Stimulated activated CD8-positive, alpha-beta memory T cell treated with anti-CD3 and anti-CD28 coated beads, Interleukin-4, amount 100 ng/mL, for 48 hours (primary cell): Measurements from ENCODE around the gene RIN3.
A peak's percentile ranks its signal among the peaks of the same experiment; 100 is the strongest.
"Not testable (repeated sequence)": the region's sequence is repeated elsewhere in the genome, so short reads cannot be mapped to it uniquely, and the experiment has no call there.

ENCODE experiments used
- DNase-seq: peaks from one replicate; pipeline ENCODE4 v3.0.0-alpha.2; 2020

RIN3 gene

DNA sequence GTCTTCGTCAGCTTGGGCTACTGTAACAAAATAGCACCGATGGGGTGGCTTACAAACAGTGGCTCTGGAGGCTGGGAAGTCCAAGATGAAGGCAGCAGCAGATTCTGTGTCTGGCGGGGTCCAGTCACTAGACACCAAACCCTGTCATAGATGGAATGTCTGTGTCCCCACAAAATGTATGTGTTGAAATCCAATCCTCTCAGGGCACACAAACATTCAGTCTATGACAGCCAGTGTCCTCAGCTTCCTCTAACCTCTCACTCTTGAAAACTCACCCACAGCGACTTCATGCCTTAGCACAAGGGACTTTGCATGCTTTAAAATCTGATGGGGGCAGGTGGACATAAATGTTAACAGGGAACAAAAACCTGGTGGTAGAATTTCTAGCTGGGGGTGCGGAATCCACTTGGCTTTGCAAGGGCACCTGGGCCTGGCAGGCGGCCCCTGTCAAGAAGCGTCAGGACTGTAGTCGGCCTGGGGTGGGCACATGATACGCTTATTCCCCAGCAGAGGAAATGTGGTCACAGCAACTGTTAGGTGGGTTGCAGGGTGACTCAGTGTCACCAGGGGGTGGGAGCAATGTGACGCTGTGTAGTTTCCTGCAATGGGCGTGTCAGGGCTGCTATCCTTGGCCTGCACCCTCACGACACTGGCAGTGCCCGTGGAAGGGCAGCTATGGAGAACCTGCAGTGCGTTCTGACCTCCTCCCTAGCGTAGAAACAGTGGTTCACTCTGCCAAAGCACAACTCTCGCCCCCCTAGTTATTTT lies 17.7 kb downstream of the RIN3 start:
- DNase-seq = peak; percentile 85

DNA sequence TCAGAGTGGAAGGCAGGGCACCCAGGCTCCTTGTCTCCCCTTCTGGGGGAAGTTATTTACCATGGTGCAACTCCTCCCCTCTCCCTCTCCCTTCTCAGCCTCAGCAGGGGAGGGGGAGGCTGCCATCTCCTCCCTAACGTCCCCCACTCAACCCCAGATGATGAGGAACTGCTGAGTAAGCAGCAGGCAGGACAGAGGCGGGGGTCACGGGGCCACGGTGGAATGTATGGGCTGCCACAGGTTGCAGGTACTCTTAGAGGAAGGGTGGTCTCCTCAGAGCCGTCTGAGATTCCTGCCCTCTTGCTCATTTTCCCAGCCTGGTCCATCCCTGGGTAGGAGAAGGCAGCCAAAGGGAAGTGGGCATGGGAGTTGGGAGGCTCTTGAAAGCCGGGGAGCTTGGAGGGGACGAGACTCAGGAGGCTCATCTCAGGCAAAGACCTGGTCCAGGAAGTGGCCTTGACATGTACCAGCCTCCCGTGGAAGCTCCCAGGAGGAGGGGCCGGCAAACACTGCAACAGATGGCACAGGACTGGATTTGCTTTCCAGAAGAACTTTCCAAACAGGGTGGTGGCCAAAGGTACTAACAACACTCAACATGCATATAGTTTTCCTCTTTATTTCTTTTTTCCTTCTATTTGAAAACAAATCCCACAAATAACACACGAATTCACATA lies 19.0 kb downstream of the RIN3 start:
- DNase-seq = no peak

DNA sequence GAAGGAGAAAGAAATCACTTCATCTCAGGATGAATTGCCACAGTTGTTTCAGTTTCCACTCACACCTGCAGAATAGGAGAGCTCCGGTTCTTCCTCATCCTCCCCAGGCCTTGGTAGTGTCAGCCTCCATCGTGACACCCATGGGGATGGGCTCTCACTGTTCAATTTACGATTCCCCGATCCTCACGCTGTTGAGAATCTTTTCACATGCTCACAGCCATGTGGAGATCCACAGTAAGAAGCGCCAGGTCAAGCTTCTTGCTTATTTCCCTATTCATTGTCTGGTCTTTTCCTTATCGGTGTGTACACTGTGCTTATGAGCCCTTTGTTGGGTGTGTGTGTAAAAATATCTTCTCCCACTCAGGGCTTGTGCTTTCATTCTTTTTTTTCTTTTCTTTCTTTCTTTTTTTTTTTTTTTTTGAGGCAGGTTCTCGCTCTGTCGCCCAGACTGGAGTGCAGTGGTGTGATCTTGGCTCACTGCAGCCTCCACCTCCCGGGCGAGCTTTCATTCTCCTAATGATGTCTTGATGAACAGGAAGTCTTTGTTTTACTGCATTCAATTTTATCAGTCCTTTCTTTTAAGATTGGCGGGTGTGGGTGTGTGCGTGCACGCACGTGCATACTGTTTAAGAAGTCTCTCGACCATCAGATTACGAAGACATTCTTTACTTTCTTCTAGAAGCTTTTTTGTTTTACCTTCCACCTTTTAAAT lies 21.5 kb downstream of the RIN3 start:
- DNase-seq = no peak

DNA sequence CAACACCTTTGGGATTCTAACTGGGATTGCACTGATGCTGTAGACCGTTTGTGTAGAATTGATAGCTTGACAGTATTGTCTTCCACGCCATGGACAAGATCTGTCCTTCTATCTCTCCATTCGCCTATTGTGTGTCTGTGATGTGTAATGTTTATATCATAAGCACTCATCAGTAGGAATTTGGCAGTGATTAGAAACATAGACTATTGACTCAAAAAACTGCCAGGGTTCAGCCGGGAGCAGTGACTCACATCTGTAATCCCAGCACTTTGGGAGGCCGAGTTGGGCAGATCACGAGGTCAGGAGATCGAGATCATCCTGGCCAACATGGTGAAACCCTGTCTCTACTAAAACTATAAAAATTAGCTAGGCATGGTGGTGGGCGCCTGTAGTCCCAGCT lies 22.6 kb downstream of the RIN3 start:
- not testable (repeated sequence) for DNase-seq

DNA sequence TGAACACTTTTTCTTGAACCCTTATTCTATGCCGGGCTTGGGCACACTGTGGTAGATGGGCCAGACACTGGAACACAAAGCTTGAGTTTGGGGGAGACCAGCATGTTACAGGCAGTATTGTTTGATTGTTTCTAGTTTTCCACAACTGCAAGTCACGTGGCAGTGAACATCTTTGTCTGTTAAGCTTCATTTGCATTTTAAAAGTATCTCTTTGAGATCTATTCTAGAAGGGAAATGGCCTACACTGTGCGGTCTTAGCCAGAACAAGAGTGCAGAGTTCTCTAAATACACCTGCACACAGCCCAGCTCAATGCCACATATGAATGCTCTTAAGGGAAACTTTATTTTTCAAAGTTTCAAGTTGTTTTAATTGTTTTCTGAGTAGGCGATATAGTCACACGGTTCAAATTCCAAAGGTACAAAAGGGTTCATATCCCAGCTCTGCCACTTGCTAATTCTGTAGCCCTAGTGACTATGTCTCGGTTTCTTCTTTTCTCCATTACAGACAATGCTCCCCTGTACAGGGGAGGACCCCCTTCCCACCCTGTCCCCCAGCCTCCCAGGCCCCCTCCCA lies 24.9 kb downstream of the RIN3 start:
- no peak for DNase-seq

DNA sequence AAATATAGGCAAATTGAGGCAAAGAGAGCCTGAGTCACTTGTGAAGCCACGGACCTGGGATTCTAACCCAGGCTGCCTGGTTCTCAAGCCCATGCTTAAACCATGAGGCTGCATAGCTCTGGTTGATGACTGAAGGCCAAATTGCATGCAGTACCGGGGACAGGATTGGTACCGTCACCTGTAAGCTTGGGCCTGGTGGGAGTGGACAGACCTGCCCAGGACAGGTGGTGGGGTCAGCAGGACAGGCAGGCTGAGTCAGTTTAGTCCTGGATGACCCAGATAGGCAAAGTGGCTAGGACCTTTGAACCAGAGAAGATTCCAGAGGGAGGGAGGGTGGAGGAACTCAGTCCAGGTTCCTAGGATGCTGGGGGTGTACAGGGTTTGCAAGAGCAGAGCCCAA lies 25.8 kb downstream of the RIN3 start:
- DNase-seq = no peak

DNA sequence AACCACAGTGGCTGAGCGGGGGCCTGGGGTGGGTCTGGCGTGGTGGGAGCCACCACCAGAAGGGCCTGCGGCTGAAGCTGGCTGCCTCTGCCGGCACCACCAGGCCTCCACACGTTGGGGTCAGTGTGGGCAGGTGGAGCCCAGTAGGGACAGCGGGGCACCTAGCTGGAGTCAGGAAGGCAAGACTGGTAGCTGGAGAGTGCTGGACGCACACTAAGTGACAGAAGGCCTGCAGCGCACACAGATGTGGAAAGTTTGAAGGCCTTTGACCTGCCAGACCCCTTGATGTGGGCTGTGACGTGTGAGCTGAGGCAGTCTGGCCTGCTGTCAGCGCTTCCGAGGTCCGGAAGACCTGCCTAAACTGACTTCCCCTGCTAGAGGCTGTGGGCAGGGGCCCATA lies 26.3 kb downstream of the RIN3 start:
- DNase-seq = no peak

DNA sequence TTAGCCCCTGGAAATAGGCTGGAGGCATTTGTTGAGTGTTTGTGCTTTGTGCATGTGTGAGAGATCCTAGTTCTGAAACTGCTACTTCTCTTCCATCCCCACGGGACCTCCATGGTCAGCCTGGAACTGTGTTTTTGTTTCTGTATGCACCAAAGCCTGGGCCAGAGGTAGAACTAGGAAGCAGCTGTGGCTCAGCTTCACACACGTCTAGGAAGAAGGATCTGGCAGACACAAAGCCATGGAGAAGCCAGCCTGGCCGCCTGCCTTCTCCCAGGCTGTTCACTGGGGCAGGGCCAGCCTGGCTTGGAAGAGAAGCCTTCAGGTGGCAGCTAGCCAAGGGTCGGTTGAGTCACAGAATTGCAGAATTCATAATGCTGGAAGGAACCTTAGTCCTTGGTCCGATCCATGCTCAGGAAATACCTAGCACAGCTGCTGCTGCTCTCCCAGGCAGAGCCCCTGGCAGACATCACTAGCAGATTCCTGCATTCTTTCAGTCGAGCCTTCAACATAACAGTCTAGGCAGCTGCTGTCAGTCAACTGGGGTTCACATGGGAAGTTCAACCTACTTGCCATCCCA lies 27.0 kb downstream of the RIN3 start:
- DNase-seq = no peak

DNA sequence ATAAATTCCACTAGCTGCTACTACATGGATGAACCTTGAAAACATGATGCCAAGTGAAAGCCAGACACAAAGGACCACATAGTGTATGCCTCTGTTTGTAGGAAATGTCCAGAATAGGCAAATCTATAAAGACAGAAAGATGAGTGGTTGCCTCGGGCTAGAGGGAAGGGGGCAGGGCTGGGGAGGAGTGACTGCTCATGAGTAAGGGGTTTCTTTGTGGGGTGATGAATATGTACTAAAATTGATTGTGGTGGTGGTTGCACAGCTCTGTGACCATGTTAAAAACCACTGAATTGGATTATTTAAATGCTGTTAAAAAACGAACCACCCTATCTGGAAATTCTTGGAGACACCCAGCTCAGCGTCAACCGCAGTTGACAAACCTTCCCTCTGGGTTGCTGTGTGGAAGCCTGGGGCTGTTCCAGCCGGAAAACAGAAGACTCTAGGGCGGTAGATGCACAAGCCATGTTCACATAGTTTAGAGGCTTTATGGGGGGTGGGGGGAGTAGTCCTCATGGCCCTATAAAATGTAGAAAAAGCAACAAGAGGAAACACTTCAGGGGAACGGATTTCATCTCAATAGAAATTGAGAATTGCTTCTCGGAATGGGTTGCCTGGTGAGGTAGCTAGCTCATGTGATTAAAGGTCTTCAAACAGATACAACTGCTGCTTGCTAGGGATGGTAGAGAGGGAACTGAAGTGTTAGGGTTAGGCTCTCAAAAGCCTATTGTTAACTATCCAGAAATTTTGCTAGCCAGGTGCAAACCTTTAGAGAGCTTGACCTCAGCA lies 29.4 kb downstream of the RIN3 start:
- no peak for DNase-seq

DNA sequence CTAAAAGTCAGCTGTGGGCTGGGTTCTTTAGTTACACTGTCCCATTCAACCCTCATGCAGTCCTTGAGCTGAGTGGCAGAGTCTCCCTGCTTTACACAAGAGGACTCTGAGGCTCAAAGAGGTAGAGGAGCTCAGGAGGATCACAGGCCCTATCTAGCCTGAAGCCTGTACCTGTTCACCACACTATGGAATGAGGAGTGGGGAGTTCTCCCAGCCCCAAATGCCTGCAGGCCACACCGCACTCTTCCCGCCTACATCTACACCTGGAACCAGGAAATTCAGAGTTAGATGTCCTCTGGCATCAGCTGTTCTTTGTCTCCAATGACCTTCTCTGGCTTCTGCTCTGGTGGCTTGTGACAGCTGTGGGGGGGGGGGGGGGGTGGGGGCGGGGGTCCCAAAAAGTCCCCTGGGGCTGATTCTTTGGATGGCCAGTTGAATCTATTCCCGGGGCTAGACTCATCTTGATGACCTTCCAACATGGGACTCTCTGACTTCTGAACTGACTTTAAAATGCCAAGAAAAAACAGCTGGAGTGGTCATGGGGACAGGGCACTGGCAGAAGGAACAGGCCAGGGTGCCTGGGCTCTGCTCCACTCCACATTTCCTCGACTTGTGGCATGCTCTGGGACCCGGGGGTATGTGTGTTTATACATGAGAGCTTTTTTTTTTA lies 30.6 kb downstream of the RIN3 start:
- DNase-seq = no peak

DNA sequence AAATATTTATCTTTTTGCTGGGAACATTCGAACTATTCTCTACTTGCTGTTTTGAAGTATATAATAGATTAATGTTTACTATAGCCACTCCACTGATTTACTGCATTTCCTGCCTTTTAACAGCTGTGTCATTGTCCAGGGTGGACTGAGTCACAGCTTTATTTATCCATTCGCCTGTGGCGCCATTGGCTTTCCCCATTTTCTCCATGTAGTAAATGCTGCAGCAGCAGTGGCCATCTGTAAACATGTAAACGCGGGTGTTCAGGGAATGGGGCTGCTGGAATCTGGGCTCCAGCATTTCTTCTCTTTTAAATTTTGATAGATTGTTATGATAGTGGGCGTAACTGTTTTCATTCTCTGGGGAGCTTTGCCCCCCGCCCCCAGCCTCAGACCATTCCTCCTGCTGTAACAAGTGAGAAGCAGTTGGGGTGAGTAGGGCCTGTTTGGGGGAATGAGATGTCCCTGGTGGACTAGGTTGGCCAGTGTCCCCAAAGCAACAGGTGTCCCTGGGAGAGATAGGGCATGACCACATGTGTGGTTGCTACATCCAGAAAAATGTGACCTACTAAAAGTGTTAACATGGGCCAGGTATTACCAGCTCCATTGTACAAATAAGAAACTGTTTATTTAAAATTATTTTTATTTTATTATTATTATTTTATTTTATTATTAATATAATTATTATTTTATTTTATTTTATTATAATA lies 32.9 kb downstream of the RIN3 start:
- DNase-seq = no peak

DNA sequence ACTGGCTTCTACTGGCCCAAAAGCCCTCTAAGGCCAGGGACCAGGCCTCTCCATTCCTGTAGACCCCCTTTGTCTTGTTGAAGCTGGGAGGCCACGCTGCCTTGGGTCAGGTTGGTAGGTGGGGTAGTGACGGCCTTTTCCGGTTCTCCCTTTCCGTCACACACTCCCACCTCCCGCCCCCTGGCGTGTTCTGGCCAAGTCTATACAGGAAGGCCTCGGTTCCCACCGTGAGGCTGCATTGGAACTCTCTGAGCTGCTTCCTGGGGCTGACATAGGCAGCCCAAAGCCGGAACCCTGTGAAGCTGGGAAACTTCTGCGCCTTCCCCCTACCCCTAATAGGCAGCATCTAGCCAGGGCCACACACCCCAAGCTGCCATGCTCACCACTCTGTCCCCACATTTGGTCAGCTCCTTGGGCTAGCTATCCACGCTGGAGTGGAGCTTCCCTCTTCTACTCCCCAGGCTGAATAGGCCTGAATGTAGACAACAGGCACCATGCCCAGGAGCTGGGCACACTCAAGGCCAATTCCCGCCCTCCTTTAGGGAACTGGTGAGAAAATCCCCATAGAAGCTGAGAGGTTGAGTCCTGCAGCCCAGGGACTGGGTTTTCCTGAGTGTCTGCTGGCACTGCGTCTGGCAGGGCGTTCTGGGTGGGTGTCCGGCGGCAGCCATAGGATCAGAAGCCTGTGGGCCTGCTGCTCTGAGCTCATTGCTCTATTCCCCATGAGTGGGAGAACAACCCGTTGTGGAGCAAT lies 35.7 kb downstream of the RIN3 start:
- no peak for DNase-seq

DNA sequence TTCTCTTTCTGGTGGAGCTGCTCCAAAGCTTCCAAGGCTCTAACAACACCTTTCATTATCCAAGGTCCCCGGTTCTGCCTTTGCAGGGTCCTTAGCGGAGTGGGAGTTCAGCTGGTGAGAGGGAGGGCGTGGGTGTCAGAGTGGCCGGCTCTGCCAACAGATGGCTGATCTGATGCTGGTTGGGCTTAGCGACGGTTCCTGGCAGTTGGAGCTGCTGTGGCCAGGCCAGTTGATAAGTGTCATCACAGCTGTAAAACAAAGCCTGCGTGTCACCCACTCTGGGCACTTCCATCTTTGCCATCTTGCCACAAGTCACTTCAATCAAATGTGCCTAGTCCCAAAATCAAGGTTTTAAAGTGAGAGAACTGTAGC lies 36.3 kb downstream of the RIN3 start:
- no peak for DNase-seq

DNA sequence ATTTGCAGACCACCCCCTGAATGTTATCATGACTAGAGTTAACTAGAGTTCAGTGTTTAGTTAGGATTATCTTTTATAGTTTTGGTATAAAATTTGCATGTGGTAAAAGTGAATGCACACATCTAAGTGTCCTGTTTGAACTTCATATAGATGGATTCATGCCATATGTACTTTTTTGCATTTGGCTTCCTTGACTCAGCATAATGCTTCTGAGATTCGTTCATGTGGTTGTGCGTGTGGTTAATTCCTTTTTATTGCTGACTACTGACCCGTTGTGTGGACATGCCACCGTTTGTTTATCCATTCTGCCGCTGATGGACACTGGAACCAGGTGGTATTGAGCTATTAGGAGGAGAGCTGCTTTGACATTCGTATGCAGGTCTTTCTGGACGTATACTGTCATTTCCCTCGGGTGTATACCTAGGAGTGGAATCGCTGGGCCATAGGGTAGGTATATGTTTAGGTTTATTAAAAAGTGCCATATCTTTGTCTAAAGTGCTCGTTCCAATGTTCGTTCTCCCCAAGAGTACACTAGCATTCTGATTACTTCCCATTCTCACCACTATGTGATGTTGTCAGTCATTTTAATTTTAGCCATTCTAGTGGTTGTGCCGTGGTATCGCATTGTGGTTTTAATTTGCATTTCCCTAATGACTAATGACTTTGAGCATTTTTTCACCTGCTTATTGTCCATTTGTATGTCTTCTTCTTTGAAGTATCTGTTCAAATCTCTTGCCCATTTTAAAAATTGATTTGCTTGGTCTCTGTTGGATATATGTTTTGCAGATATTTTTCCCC lies 37.7 kb downstream of the RIN3 start:
- no peak for DNase-seq

DNA sequence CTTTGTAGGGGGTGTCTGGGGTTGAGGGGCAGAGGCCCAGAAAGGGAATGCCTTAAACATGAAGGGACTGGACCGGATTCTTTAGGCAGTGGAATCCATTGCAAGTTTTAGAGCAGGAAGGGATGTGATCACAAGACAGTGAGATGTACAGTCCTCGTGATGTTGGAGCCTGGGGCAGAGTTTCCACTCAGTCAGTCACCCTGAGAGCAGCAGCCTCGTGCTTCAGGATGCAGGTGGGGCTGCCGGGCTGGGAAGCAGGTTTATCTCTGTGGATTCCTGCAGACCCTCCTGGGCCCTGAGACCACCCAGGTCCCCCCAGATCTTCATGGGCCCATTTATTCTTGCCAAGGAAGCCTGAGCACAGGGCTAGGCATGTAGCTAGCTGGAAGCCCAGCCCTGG lies 38.5 kb downstream of the RIN3 start:
- DNase-seq = no peak

DNA sequence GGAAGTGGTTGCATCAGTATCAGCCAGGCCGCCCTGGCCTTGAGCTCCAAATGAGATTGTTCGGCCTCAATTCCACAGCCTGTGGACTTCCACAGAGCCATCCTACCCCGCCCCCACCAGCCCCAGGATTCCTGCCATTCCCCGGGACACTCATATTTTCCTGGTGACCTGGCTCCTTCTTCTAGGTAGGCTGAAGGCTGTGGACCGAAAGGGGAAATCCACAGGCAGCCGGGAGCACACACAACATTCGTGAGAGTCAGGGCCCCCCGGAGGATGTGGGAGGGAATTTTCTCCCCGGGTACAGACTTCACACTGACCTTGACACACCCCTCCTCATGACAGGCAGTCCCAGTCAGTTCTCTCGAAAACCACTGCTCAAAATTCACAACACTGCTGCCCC lies 39.9 kb downstream of the RIN3 start:
- no peak for DNase-seq

DNA sequence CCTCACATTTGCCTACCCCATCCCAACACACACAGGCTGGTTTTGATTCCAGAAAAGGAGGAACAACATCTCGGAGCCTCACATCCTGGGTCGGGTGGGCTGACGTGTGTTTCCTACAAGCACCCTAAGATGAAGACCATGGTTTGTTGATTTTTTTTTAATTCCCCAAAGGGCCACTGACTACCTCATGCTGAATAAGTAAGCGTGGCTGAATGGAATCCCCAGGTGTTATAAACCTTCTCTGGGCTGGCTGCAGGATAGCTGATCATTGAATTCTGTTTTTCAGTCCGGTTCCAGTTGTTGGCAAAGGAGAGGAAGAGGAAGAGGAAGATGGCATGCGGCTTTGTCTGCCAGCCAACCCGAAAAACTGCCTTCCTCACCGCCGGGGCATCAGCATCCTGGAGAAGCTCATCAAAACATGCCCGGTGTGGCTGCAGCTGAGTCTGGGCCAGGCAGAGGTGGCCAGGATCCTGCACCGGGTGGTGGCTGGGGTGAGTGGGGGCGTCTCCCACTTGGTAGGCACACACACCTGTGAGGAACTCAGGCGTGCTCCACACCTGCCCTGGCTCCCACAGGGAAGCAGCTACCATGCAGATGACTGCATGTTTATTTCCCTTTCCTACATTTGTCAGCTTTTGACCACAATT lies 42.0 kb downstream of the RIN3 start:
- no peak for DNase-seq

DNA sequence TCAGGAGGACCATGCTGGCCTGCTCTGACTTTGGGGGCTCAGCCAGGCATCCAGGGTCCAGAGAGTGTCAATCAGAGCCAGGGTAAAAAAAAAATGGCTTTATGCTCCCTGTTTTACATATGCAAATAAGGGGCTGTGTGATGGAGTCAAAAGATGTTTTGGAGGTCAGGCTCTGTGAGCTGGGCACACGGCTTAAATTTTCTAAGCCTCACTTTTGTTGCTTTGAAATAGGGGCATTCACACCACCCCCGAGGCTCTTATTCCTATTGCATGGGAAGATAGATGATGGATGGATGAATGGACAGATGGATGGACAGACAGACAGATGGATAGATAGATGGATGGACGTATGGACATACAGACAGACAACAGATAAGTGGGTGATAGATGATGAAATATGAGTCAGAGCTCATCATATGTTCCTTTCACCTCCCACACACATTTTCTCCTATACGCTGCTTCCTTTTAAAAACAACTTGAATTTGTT lies 42.7 kb downstream of the RIN3 start:
- no peak for DNase-seq
